Daoy (cell line): ENCODE measurements around the gene BIK. TPM values are rescaled to one million over a fixed set of nuclear protein-coding genes. Genes with fewer than 3 reads are reported as not detected.

Experiments
- total RNA-seq: library from RNA; depleted of rRNA; stranded (reverse); fragments of >200 nt; shearing (Covaris generic); gene quantifications from 2 replicates; pipeline ENCODE4 v1.2.3, GENCODE V29; 2014; rRNA removed

The BIK gene
- total RNA-seq, 1 experiment from 2014 or later: 14.4 TPM

Other genes with a start within 250 kb of the BIK start
- gene PACSIN2, start 95.6 kb upstream of the BIK start, total RNA-seq: 42.4 and 47.0 TPM in 2 replicates
- gene TTLL1, start 21.4 kb upstream of the BIK start, total RNA-seq: 9.6 and 15.1 TPM in 2 replicates
- gene MCAT, start 32.6 kb downstream of the BIK start, total RNA-seq: 20.2 and 30.6 TPM in 2 replicates
- 178 and 230 TPM in 2 replicates for gene TSPO, start 40.8 kb downstream of the BIK start, total RNA-seq
- gene TTLL12, start 76.4 kb downstream of the BIK start, total RNA-seq: 49.1 and 61.1 TPM in 2 replicates
- 0.21 and 1.4 TPM in 2 replicates for gene SCUBE1, start 232.6 kb downstream of the BIK start, total RNA-seq